ENCODE measurements around the gene SERPINB10.
A peak's percentile ranks its signal among the peaks of the same experiment; 100 is the strongest.

DNA sequence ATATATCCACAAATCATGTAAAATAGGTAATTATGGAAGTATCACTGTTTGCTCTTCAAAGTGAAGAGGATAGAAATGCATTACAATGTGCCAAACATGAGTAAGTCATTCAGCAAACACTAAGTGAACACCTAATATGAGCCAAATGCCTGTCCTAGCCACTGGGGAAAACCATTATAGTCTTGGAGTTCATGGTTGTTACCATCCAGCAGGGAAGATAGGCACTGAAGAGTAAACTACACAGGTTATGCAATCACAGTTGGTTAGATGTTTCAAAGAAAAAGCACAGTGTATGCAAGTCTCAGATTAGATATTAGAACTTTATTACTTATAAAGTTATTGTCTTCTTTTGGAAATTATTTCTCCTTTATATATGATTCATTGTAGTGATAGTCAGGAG, 24.1 kb upstream of the SERPINB10 start:
- TF ChIP-seq, protein P1, sequence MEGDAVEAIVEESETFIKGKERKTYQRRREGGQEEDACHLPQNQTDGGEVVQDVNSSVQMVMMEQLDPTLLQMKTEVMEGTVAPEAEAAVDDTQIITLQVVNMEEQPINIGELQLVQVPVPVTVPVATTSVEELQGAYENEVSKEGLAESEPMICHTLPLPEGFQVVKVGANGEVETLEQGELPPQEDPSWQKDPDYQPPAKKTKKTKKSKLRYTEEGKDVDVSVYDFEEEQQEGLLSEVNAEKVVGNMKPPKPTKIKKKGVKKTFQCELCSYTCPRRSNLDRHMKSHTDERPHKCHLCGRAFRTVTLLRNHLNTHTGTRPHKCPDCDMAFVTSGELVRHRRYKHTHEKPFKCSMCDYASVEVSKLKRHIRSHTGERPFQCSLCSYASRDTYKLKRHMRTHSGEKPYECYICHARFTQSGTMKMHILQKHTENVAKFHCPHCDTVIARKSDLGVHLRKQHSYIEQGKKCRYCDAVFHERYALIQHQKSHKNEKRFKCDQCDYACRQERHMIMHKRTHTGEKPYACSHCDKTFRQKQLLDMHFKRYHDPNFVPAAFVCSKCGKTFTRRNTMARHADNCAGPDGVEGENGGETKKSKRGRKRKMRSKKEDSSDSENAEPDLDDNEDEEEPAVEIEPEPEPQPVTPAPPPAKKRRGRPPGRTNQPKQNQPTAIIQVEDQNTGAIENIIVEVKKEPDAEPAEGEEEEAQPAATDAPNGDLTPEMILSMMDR (IDR thresholded peaks at IDR 0.05) = peak in 1 of 6 experiments; percentile 22
- TF ChIP-seq POLR2A (IDR thresholded peaks at IDR 0.05) = no peak
